Upper lobe of left lung (tissue), 4 donors: ENCODE measurements around the gene SYNPO2.

Experiments used
- CTCF ChIP-seq, 6 experiments: fragments of 450-650 bp in 4 of 6; fragments of 200-600 bp in 2 of 6; sonication (generic) in 2 of 6; IDR thresholded peaks; one replicate each; pipeline ENCODE4 v1.5.1; 2016 to 2019; ENCODE audit warnings: antibody characterized with exemption in 6 of 6
- POLR2A ChIP-seq, 4 donors: fragments of 450-650 bp; IDR thresholded peaks; one replicate each; pipeline ENCODE4 v1.5.1; 2016 to 2017; ENCODE audit warnings: antibody characterized with exemption in 4 of 4, mild to moderate bottlenecking in 2 of 4
- POLR2AphosphoS5 ChIP-seq, 2 donors: sonication (generic); formaldehyde crosslinking; IDR thresholded peaks; one replicate each; pipeline ENCODE4 v1.5.1; 2017; ENCODE audit warnings: antibody characterized with exemption in 2 of 2

- no peak for TF ChIP-seq CTCF (IDR thresholded peaks at IDR 0.05)
- TF ChIP-seq POLR2A (IDR thresholded peaks at IDR 0.05) = no peak
- no peak for TF ChIP-seq POLR2AphosphoS5 (IDR thresholded peaks at IDR 0.05)
Measured at GRCh38 chr4:119081542-119081859, 192.8 kb downstream of the SYNPO2 start.
